AG04450 (cell line): ENCODE measurements around the gene CACNA2D2. TPM values are rescaled to one million over a fixed set of nuclear protein-coding genes. Genes with fewer than 3 reads are reported as not detected.

Experiments
- CTCF ChIA-PET: fragments of 300-600, 350-600 bp; formaldehyde crosslinking; extraction: SDS; loops from one replicate; lab custom pipeline; 2022; ENCODE audit warnings: antibody characterized with exemption, inconsistent platforms; lab: Charles Lee
- POLR2A ChIA-PET: fragments of 350-600 bp; formaldehyde crosslinking; extraction: SDS; loops from one replicate; lab custom pipeline; 2021; ENCODE audit warnings: antibody characterized with exemption, inconsistent platforms; lab: Yijun Ruan, JAX
- DNase-seq: peaks from one replicate; pipeline ENCODE4 v3.0.0-alpha.2; 2011; ENCODE audit warnings: low read depth, low spot score
- H3K27ac ChIP-seq: one replicate; pipeline ENCODE4 v1.5.1; 2012; ENCODE audit warnings: low read depth, low read length, control low read depth
- H3K27me3 ChIP-seq: one replicate; pipeline ENCODE4 v1.6.0; 2012; ENCODE audit warnings: low read length; ENCODE audit not compliant: control insufficient read depth, insufficient read depth
- H3K4me3 ChIP-seq: 2 replicates; pipeline ENCODE4 v1.5.1; 2011; ENCODE audit warnings: mild to moderate bottlenecking, low read depth, low read length, control low read depth
- H3K9me3 ChIP-seq: 2 replicates; pipeline ENCODE4 v1.5.1; 2012; ENCODE audit warnings: low read length; ENCODE audit not compliant: control insufficient read depth, insufficient read depth
- CTCF ChIP-seq: IDR thresholded peaks from 2 replicates; pipeline ENCODE4 v1.5.1; 2011; ENCODE audit warnings: low read depth, low read length, control low read depth, inconsistent platforms
- polyA plus RNA-seq: library from polyadenylated mRNA; depleted of rRNA; stranded (reverse); fragments of >200 nt; gene quantifications from 2 replicates; pipeline ENCODE4 v1.2.3, GENCODE V29; 2011

The CACNA2D2 gene
- polyA plus RNA-seq, 1 experiment, result 0.09 TPM

- POLR2A ChIA-PET, result interaction anchor here (1.4 to 1.8 kb wide), 2 partner anchors 23 to 52 kb away, joined by 3 to 5 read pairs; partner anchors contain the start of genes HYAL3, NAA80 and TUSC2
Measured at GRCh38 chr3:50351323-50351697, 152.1 kb downstream of the CACNA2D2 start.

GRCh38 chr3:50350527-50351322, 152.7 kb downstream of the CACNA2D2 start, which contains the start of the genes CYB561D2 and NPRL2:
Gene CYB561D2, plus strand, starts transcription at chr3:50350862. Its CDS starts 572 bp downstream, at chr3:50351434.
Gene NPRL2, minus strand, starts transcription at chr3:50350775. Its CDS starts 123 bp downstream, at chr3:50350652.
- Histone ChIP-seq H3K27me3 (no peaks in the 10 kb centered on the region), H3K4me3 (peak within 1 kb of the TSS; percentile 97), H3K9me3 (no peaks in the 10 kb centered on the region), H3K27ac (peak within 1 kb of the TSS; percentile 80)
- peak; percentile 72 for DNase-seq
- ChIA-PET POLR2A (interaction anchor here (0.8 to 1.8 kb wide), 6 partner anchors 9 to 218 kb away, joined by 3 to 11 read pairs (median 5); partner anchors contain the start of genes HYAL3, NAA80, RASSF1 and TMEM115), CTCF (interaction anchor here (1.0 to 6.7 kb wide), 4 partner anchors 192 to 264 kb away, joined by 3 to 76 read pairs (median 29); no protein-coding TSS in a partner anchor)
- no peak for TF ChIP-seq CTCF

More at GRCh38 chr3:50351323-50351697, 152.1 kb downstream of the CACNA2D2 start:
- H3K27me3 ChIP-seq, result no peaks in the 10 kb centered on the region
- H3K9me3 ChIP-seq, result no peaks in the 10 kb centered on the region
- no peak for DNase-seq
- H3K4me3 ChIP-seq, result peak overlapping the region; percentile 97
- H3K27ac ChIP-seq, result no peak overlapping the region
- TF ChIP-seq CTCF, result no peak
- CTCF ChIA-PET, result interaction anchor here (6.6 to 6.7 kb wide), 2 partner anchors 192 to 199 kb away, joined by 53 to 76 read pairs; no protein-coding TSS in a partner anchor

- CTCF ChIA-PET, result interaction anchor here (1.0 to 6.7 kb wide), 4 partner anchors 193 to 264 kb away, joined by 3 to 76 read pairs (median 29); no protein-coding TSS in a partner anchor
Measured at GRCh38 chr3:50350213-50350526, 153.3 kb downstream of the CACNA2D2 start.

GRCh38 chr3:50347187-50347813, 156.1 kb downstream of the CACNA2D2 start:
- H3K27ac ChIP-seq, result peak overlapping the region; percentile 39
- no peaks in the 10 kb centered on the region for H3K27me3 ChIP-seq
- ChIA-PET POLR2A (interaction anchor here (0.7 to 0.9 kb wide), 2 partner anchors 10 to 12 kb away, joined by 3 to 5 read pairs; no protein-coding TSS in a partner anchor), CTCF (interaction anchor here (0.6 to 6.7 kb wide), 17 partner anchors 10 to 251 kb away, joined by 3 to 76 read pairs (median 6); partner anchors contain the start of genes HEMK1 and TUSC2)
- H3K9me3 ChIP-seq, result no peaks in the 10 kb centered on the region
- no peak for DNase-seq
- no peak overlapping the region for H3K4me3 ChIP-seq
- peak; percentile 70 for TF ChIP-seq CTCF

More at GRCh38 chr3:50350213-50350526, 153.3 kb downstream of the CACNA2D2 start:
- POLR2A ChIA-PET, result interaction anchor here (0.8 to 1.8 kb wide), 6 partner anchors 9 to 219 kb away, joined by 3 to 11 read pairs (median 5); partner anchors contain the start of genes HYAL3, NAA80, RASSF1 and TMEM115
- H3K27ac ChIP-seq, result no peak overlapping the region
- no peak for TF ChIP-seq CTCF
- H3K4me3 ChIP-seq, result peak overlapping the region; percentile 97
- H3K9me3 ChIP-seq, result no peaks in the 10 kb centered on the region
- H3K27me3 ChIP-seq, result no peaks in the 10 kb centered on the region
- DNase-seq, result no peak
